ENCODE measurements around the gene FBH1.

GRCh38 chr10:5844345-5845055 lies 45.5 kb upstream of the FBH1 start:
- TF ChIP-seq EP300 (IDR thresholded peaks at IDR 0.05), result no peak
- TF ChIP-seq CTCF (IDR thresholded peaks at IDR 0.05), result no peak
